ENCODE data around the gene IMMP2L. TPM values are rescaled to one million over a fixed set of nuclear protein-coding genes. Genes with fewer than 3 reads are reported as not detected.

IMMP2L gene
- total RNA-seq, 1 donor, result 19.9 TPM

- Histone ChIP-seq H3K36me3 (ENCODE audit: insufficient read depth, low read length) (no peaks in the 10 kb centered on the region), H2AFZ (ENCODE audit: low read length) (no peak overlapping the region), H3K27ac (ENCODE audit: low read depth, low read length) (no peak overlapping the region), H3K4me3 (ENCODE audit: insufficient read depth, low read length) (no peak overlapping the region), H3K9me3 (ENCODE audit: low read depth, low read length) (no peaks in the 10 kb centered on the region), H3K4me1 (ENCODE audit: insufficient read depth, low read length) (no peaks in the 10 kb centered on the region), H4K20me1 (ENCODE audit: insufficient read depth, low read length) (no peaks in the 10 kb centered on the region), H3K79me2 (ENCODE audit: insufficient read depth, low read length) (no peaks in the 10 kb centered on the region), H3K27me3 (ENCODE audit: insufficient read depth, low read length) (no peaks in the 10 kb centered on the region), H3K4me2 (ENCODE audit: insufficient read depth, low read length) (no peak overlapping the region)
- no peak for DNase-seq (ENCODE audit: insufficient read length, low spot score, missing footprints)
- TF ChIP-seq CTCF (IDR thresholded peaks at IDR 0.05; ENCODE audit: extremely low read depth, low read depth, low read length), result no peak
Observed at GRCh38 chr7:111516612-111517011, 45.7 kb downstream of the IMMP2L start.

- no peaks in the 10 kb centered on the region for H3K36me3 ChIP-seq (ENCODE audit: insufficient read depth, low read length)
- no peaks in the 10 kb centered on the region for H4K20me1 ChIP-seq (ENCODE audit: insufficient read depth, low read length)
- no peaks in the 10 kb centered on the region for H3K79me2 ChIP-seq (ENCODE audit: insufficient read depth, low read length)
- no peak for DNase-seq (ENCODE audit: insufficient read length, low spot score, missing footprints)
- no peaks in the 10 kb centered on the region for H3K4me1 ChIP-seq (ENCODE audit: insufficient read depth, low read length)
- H2AFZ ChIP-seq (ENCODE audit: low read length), result no peak overlapping the region
- no peak overlapping the region for H3K4me2 ChIP-seq (ENCODE audit: insufficient read depth, low read length)
- no peaks in the 10 kb centered on the region for H3K9me3 ChIP-seq (ENCODE audit: low read depth, low read length)
- no peak overlapping the region for H3K4me3 ChIP-seq (ENCODE audit: insufficient read depth, low read length)
- no peak for TF ChIP-seq CTCF (IDR thresholded peaks at IDR 0.05; ENCODE audit: extremely low read depth, low read depth, low read length)
- no peak overlapping the region for H3K27ac ChIP-seq (ENCODE audit: low read depth, low read length)
- no peaks in the 10 kb centered on the region for H3K27me3 ChIP-seq (ENCODE audit: insufficient read depth, low read length)
Observed at GRCh38 chr7:111513566-111513965, 48.7 kb downstream of the IMMP2L start.

GRCh38 chr7:111511845-111512244 is 50.4 kb downstream of the IMMP2L start:
- no peaks in the 10 kb centered on the region for H3K4me1 ChIP-seq (ENCODE audit: insufficient read depth, low read length)
- H3K4me2 ChIP-seq (ENCODE audit: insufficient read depth, low read length), result no peak overlapping the region
- H3K27ac ChIP-seq (ENCODE audit: low read depth, low read length), result no peak overlapping the region
- no peaks in the 10 kb centered on the region for H3K9me3 ChIP-seq (ENCODE audit: low read depth, low read length)
- DNase-seq (ENCODE audit: insufficient read length, low spot score, missing footprints), result no peak
- H3K36me3 ChIP-seq (ENCODE audit: insufficient read depth, low read length), result no peaks in the 10 kb centered on the region
- no peak for TF ChIP-seq CTCF (IDR thresholded peaks at IDR 0.05; ENCODE audit: extremely low read depth, low read depth, low read length)
- no peak overlapping the region for H3K4me3 ChIP-seq (ENCODE audit: insufficient read depth, low read length)
- no peaks in the 10 kb centered on the region for H3K79me2 ChIP-seq (ENCODE audit: insufficient read depth, low read length)
- H2AFZ ChIP-seq (ENCODE audit: low read length), result no peak overlapping the region
- H4K20me1 ChIP-seq (ENCODE audit: insufficient read depth, low read length), result no peaks in the 10 kb centered on the region
- H3K27me3 ChIP-seq (ENCODE audit: insufficient read depth, low read length), result no peaks in the 10 kb centered on the region

GRCh38 chr7:111510584-111511378 is 51.5 kb downstream of the IMMP2L start:
- Histone ChIP-seq H3K36me3 (ENCODE audit: insufficient read depth, low read length) (no peaks in the 10 kb centered on the region), H3K4me1 (ENCODE audit: insufficient read depth, low read length) (no peaks in the 10 kb centered on the region), H2AFZ (ENCODE audit: low read length) (no peak overlapping the region), H3K4me3 (ENCODE audit: insufficient read depth, low read length) (no peak overlapping the region), H4K20me1 (ENCODE audit: insufficient read depth, low read length) (no peaks in the 10 kb centered on the region), H3K4me2 (ENCODE audit: insufficient read depth, low read length) (no peak overlapping the region), H3K79me2 (ENCODE audit: insufficient read depth, low read length) (no peaks in the 10 kb centered on the region), H3K9me3 (ENCODE audit: low read depth, low read length) (no peaks in the 10 kb centered on the region), H3K27me3 (ENCODE audit: insufficient read depth, low read length) (no peaks in the 10 kb centered on the region), H3K27ac (ENCODE audit: low read depth, low read length) (no peak overlapping the region)
- no peak for TF ChIP-seq CTCF (IDR thresholded peaks at IDR 0.05; ENCODE audit: extremely low read depth, low read depth, low read length)
- no peak for DNase-seq (ENCODE audit: insufficient read length, low spot score, missing footprints)

All from osteoblast (primary cell).